Lung (tissue), 12 donors: ENCODE results near the gene CARD6. TPM values are rescaled to one million over a fixed set of nuclear protein-coding genes. Genes with fewer than 3 reads are reported as not detected.
"Not testable (repeated sequence)": the region's sequence is repeated elsewhere in the genome, so short reads cannot be mapped to it uniquely, and the experiment has no call there.

Experiments
- ATAC-seq: fragments of 200-7000 bp; cut with Tn5 transposase; one replicate; pipeline ENCODE4 v1.9.1; 2020; ENCODE audit warnings: moderate number of reproducible peaks; ENCODE audit not compliant: insufficient read depth, low FRiP score
- DNase-seq, 3 donors: peaks; one replicate each; pipeline ENCODE4 v3.0.0-alpha.2; 2013 to 2017
- H3K27ac ChIP-seq, 2 donors: one replicate each; pipeline ENCODE4 v1.5.1; 2013; ENCODE audit warnings: mild to moderate bottlenecking in 2 of 2, moderate library complexity in 2 of 2, control low read depth in 1 of 2, inconsistent platforms in 1 of 2, low read depth in 1 of 2, low read length in 1 of 2
- H3K27me3 ChIP-seq, 3 donors: one replicate each; pipeline ENCODE4 v1.5.1; 2013; ENCODE audit warnings: low read length in 2 of 3; ENCODE audit not compliant: control insufficient read depth in 3 of 3, insufficient read depth in 3 of 3
- H3K36me3 ChIP-seq, 4 donors: one replicate each; pipeline ENCODE4 v1.5.1; 2013; ENCODE audit warnings: low read length in 4 of 4, mild to moderate bottlenecking in 1 of 4, moderate library complexity in 1 of 4; ENCODE audit not compliant: control insufficient read depth in 4 of 4, insufficient read depth in 4 of 4
- H3K4me1 ChIP-seq, 5 donors: one replicate each; pipeline ENCODE4 v1.5.1; 2013; ENCODE audit warnings: low read length in 5 of 5, mild to moderate bottlenecking in 2 of 5, moderate library complexity in 1 of 5; ENCODE audit not compliant: control insufficient read depth in 5 of 5, insufficient read depth in 5 of 5
- H3K4me3 ChIP-seq: one replicate; pipeline ENCODE4 v1.5.1; 2013; ENCODE audit warnings: mild to moderate bottlenecking, control low read depth, moderate library complexity
- H3K9ac ChIP-seq, 2 donors: one replicate each; pipeline ENCODE4 v1.5.1; 2013; ENCODE audit warnings: low read length in 2 of 2, control low read depth in 1 of 2; ENCODE audit not compliant: insufficient read depth in 1 of 2
- H3K9me3 ChIP-seq, 4 donors: one replicate each; pipeline ENCODE4 v1.5.1; 2013; ENCODE audit warnings: low read length in 3 of 4, mild to moderate bottlenecking in 1 of 4, moderate library complexity in 1 of 4; ENCODE audit not compliant: control insufficient read depth in 4 of 4, insufficient read depth in 3 of 4
- WGBS, 2 donors: extraction: QIAGEN DNeasy Blood & Tissue Kit; methylation state at CpG; one replicate each; pipeline ENCODE4 v1.1.7; 2013; 5-methylcytosine and 5-hydroxymethylcytosine counted together
- polyA plus RNA-seq, 2 donors: library from polyadenylated mRNA; stranded (reverse); fragments of 200-250 nt; gene quantifications; one replicate each; pipeline ENCODE4 v1.2.1, GENCODE V29; 2013
- total RNA-seq, 2 donors: library from RNA; depleted of rRNA in 1 of 2; stranded (reverse); fragments of >200 nt in 1 of 2; gene quantifications; one replicate each; pipeline ENCODE4 v1.2.1, GENCODE V29; 2014 to 2021
- TF ChIP-seq, protein P1 (sequence below): IDR thresholded peaks from 2 replicates; pipeline ENCODE4 v1.5.1; 2012; ENCODE audit warnings: mild to moderate bottlenecking; ENCODE audit errors: control extremely low read depth, extremely low read depth
- donor health status: control.
- donor health status: control.
- donor health status: Bipolar disorder and iron deficiency.
- donor health status: healthy.
- donor health status: DM: yes; HTN: yes; CAD: no.

Gene CARD6
- total and polyA plus RNA-seq, 4 donors, result 6.2 to 15.9 (median 12.7) TPM

DNA sequence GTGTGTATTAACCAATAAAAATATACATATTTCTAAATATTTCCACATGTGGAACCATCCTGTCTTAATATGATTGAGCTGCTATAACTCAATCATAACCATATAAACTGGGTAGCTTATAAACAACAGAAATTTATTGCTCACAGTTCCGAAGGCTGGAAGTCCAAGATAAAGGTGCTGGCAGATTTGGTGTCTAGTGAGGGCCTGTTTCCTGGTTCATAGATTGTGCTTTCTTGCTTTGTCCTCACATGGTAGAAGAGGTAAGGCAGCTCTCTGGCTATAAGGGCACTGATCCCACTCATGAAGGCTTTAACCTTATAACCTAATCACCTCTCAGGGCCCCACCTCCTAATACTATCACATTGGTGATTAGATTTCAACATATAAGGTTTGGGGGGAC lies 29.0 kb upstream of the CARD6 start:
- TF ChIP-seq, protein P1, sequence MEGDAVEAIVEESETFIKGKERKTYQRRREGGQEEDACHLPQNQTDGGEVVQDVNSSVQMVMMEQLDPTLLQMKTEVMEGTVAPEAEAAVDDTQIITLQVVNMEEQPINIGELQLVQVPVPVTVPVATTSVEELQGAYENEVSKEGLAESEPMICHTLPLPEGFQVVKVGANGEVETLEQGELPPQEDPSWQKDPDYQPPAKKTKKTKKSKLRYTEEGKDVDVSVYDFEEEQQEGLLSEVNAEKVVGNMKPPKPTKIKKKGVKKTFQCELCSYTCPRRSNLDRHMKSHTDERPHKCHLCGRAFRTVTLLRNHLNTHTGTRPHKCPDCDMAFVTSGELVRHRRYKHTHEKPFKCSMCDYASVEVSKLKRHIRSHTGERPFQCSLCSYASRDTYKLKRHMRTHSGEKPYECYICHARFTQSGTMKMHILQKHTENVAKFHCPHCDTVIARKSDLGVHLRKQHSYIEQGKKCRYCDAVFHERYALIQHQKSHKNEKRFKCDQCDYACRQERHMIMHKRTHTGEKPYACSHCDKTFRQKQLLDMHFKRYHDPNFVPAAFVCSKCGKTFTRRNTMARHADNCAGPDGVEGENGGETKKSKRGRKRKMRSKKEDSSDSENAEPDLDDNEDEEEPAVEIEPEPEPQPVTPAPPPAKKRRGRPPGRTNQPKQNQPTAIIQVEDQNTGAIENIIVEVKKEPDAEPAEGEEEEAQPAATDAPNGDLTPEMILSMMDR, result no peak
- Histone ChIP-seq H3K27ac (no peak overlapping the region), H3K27me3 (no peaks in the 10 kb centered on the region), H3K9me3 (no peaks in the 10 kb centered on the region), H3K9ac (no peak overlapping the region), H3K36me3 (no peaks in the 10 kb centered on the region), H3K4me3 (no peak overlapping the region), H3K4me1 (no peaks in the 10 kb centered on the region)
- WGBS, 2 donors, result 38 to 44% methylated on average over 1 of the region's 1 CpG
- DNase-seq (no peak), ATAC-seq (no peak)

- Histone ChIP-seq H3K4me1 (no peaks in the 10 kb centered on the region), H3K9ac (no peak overlapping the region), H3K9me3 (no peaks in the 10 kb centered on the region), H3K36me3 (no peaks in the 10 kb centered on the region), H3K27me3 (no peaks in the 10 kb centered on the region), H3K27ac (no peak overlapping the region), H3K4me3 (no peak overlapping the region)
- 60 to 79% methylated on average over 2 of the region's 2 CpGs for WGBS, 2 donors
- no peak for ATAC-seq
- TF ChIP-seq, protein P1, result no peak
- DNase-seq, result no peak
Measured at GRCh38 chr5:40813698-40814281, 27.4 kb upstream of the CARD6 start.

DNA sequence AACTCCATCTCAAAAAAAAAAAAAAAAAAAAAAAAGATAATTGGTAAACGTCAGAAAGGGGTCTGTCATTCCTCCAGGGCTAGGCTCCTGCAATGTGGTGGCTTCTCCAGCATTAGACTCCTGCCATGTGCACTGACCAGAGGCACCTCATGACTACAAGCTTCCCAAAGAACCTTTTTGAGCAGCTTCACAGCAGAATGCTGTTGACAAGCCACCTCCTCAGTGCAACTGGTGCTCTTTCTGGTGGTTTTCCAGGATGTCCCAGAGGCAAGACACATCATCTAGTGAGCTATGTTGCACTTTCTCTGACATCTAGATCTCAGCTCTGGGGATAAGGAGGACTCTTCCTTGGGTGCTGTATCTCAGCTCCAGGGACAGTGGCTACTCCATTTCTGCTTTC lies 17.7 kb upstream of the CARD6 start:
- ATAC-seq, result no peak
- no peaks in the 10 kb centered on the region for H3K9me3 ChIP-seq
- 50 to 70% methylated on average over 1 of the region's 1 CpG for WGBS, 2 donors
- H3K4me3 ChIP-seq, result no peak overlapping the region
- no peak for DNase-seq
- no peak overlapping the region for H3K27ac ChIP-seq
- no peaks in the 10 kb centered on the region for H3K4me1 ChIP-seq
- H3K9ac ChIP-seq, result no peak overlapping the region
- H3K27me3 ChIP-seq, result no peaks in the 10 kb centered on the region
- TF ChIP-seq, protein P1, result no peak
- H3K36me3 ChIP-seq, result peaks cover 8 to 18% (median 11%) of the 10 kb centered on the region in 4 donors

DNA sequence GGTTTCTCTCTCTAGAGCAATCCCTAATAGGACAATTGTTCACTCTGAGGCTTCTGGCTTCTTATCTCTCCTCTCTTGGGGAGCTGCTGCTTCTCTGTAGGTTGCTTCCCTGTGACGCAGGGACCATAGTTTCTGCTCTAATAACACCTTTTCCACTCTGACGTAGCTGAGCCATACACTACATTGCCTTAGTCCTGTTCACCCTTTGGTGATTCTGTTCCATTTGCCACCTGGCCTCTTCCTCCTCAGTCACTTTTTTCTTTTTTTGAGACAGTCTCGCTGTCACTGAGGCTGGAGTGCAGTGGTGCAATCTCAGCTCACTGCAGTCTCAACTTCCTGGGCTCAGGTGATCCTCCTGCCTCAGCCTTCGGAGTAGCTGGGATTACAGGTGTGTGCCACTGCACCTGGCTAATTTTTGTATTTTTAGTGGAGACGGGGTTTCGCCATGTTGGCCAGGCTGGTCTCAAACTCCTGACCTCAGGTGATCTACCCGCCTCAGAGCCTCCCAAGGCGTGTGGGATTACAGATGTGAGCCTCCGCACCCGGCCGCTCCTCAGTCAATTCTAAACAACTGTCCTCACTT lies 15.6 kb upstream of the CARD6 start:
- not testable (repeated sequence) for H3K27me3 ChIP-seq, ATAC-seq, H3K9me3 ChIP-seq, H3K27ac ChIP-seq, DNase-seq, H3K9ac ChIP-seq, H3K4me3 ChIP-seq, H3K4me1 ChIP-seq
- peaks cover 19 to 37% (median 24%) of the 10 kb centered on the region in 4 donors for H3K36me3 ChIP-seq
- WGBS, 2 donors, result 97% methylated on average over 11 of the region's 11 CpGs
